Astrocyte of the cerebellum (primary cell): ENCODE results near the gene QRFP.

Experiments
- DNase-seq: peaks from one replicate; pipeline ENCODE4 v3.0.0-alpha.2; 2011; ENCODE audit warnings: low read depth
- H3K4me3 ChIP-seq: 2 replicates; pipeline ENCODE4 v1.5.1; 2011; ENCODE audit warnings: mild to moderate bottlenecking, low read depth, low read length, moderate library complexity
- CTCF ChIP-seq: IDR thresholded peaks from 2 replicates; pipeline ENCODE4 v1.5.1; 2012; ENCODE audit warnings: low read length, low read depth, moderate library complexity, mild to moderate bottlenecking; ENCODE audit errors: missing control alignments
- in situ Hi-C: cut with HindIII; loops from 2 replicates; pipeline ENCODE4 v1.10.0; 2017; ENCODE audit warnings: low sequenced_read_pairs

The QRFP gene

GRCh38 chr9:130874783-130875182 is 21.8 kb downstream of the QRFP start:
- no peak for DNase-seq
- no peak overlapping the region for H3K4me3 ChIP-seq
- in situ Hi-C loops = no loop called here
- no peak for TF ChIP-seq CTCF

- in situ Hi-C loops = no loop called here
- TF ChIP-seq CTCF = no peak
- no peak overlapping the region for H3K4me3 ChIP-seq
- no peak for DNase-seq
Measured at GRCh38 chr9:130873966-130874365, 22.6 kb downstream of the QRFP start.

- TF ChIP-seq CTCF = no peak
Measured at GRCh38 chr9:130872912-130873503, 23.6 kb downstream of the QRFP start.

GRCh38 chr9:130872508-130872907 is 24.1 kb downstream of the QRFP start:
- TF ChIP-seq CTCF = no peak
- no peak overlapping the region for H3K4me3 ChIP-seq
- in situ Hi-C loops = no loop called here
- DNase-seq = no peak

More at GRCh38 chr9:130872912-130873503, 23.6 kb downstream of the QRFP start:
- in situ Hi-C loops = no loop called here
- H3K4me3 ChIP-seq = no peak overlapping the region
- DNase-seq = no peak

GRCh38 chr9:130872093-130872492 is 24.5 kb downstream of the QRFP start:
- H3K4me3 ChIP-seq = no peak overlapping the region
- in situ Hi-C loops = no loop called here
- TF ChIP-seq CTCF = no peak
- no peak for DNase-seq

- in situ Hi-C loops = no loop called here
- no peak overlapping the region for H3K4me3 ChIP-seq
- no peak for TF ChIP-seq CTCF
- DNase-seq = no peak
Measured at GRCh38 chr9:130871395-130872062, 25.1 kb downstream of the QRFP start.
